ENCODE data around the gene CDC20B.
"Not testable (repeated sequence)": the region's sequence is repeated elsewhere in the genome, so short reads cannot be mapped to it uniquely, and the experiment has no call there.

CDC20B gene

DNA sequence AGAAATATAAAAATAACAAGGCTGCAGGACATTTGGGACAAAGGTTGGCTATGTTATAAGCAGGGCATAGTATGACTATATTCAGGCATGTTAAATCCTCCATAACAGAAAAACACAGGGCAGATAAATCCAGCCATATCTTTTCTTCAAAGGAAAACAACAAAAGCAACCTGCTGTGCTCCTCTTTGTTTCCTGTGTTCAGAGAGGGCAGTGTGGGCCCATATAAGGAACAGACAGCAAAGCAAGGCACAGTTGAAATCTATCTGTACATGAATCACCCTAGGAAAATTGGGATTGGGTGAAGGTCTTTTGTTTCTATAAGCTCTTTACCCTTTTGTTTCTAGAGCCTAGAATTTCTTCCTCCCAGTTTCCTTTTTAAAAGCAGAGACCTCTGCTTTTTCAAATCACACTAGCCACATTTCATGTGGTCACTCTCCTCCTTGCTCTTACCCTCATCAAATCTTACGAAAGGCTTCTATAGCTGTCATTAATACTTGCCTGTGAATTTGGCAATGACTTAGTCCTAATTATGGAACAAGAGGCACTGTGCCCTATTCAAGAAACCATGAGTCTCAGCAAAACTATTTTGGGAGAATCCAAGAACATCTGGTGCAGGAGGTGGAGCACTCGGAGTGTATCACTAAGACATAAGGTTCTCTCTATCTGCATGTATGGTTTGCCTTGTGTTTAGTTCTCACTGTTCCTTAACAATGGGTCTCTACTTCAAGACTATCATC is 68.8 kb downstream of the CDC20B start:
- DNase-seq (no peak), ATAC-seq (no peak)

DNA sequence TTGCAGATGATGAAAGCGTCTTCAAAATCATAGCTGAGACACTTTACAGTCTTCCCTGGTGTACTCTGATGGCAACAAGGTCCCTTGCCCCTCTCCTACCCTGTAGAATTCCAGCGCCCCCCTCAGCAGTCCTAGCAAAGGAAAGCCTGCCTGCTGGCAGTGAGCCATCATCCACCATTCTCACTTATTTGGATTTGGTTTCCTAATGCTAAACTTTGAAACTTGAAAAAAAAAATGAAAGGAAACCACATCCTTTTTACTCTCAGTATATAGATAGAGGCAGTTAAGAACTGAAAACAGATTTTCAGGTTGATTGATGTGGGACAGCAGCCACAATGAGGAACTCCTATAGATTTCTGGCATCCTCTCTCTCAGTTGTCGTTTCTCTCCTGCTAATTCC is 70.6 kb downstream of the CDC20B start, which contains the start of gene GZMA:
TSS of gene GZMA (plus strand) at position 299 of the 400 bp plus-strand sequence. CDS start at position 336, 37 bp downstream.
- ATAC-seq: peak; percentile 82
- peak; percentile 33 for DNase-seq

DNA sequence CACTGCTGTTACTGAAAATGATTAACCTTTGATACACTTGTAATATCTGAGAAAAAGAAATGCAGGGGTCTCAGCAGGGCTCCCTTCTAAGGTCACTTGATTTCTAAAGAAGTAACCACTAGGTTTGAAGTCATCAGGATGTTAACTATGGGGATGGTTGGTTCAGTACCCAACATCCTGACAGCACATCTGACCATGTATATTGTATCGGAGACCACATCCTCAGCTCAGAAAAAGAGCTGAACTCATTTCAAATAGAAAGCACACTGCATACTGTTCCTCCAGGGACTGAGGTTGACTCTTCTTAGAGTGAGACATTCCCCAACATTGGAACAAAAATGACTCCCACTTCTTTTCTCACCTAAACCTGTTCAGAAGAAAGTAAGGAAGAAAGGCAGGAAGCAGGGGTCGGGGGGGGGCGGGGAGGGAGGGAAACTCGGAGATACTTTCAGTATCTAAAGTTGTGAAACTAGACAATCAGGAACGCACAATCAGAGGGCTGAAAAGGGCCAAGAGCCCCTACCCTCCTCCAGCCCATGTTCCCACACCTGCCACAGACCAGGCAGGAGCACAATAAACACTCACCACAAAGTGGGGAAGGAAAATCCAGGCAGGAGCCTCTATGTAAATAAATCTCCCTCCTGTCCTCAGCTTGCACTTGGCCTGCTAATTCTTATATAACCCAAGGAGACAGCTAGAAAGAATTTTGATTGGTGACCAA is 71.3 kb downstream of the CDC20B start:
- ATAC-seq (peak; percentile 84), DNase-seq (no peak)

DNA sequence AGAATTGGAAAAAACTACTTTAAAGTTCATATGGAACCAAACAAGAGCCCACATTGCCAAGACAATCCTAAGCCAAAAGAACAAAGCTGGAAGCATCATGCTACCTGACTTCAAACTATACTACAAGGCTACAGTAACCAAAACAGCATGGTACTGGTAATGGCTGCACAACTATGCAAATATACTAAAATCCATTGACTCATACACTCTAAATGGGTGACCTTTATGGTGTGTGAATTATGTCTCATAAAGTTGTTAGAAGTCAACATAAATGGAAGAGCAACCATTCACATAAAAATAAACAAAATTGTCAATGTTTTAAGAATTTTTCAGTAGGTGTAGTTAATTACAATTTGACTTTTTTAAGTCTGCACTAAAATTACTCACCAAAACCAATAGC is 71.8 kb downstream of the CDC20B start:
- not testable (repeated sequence) for DNase-seq
- ATAC-seq: peak; percentile 63

DNA sequence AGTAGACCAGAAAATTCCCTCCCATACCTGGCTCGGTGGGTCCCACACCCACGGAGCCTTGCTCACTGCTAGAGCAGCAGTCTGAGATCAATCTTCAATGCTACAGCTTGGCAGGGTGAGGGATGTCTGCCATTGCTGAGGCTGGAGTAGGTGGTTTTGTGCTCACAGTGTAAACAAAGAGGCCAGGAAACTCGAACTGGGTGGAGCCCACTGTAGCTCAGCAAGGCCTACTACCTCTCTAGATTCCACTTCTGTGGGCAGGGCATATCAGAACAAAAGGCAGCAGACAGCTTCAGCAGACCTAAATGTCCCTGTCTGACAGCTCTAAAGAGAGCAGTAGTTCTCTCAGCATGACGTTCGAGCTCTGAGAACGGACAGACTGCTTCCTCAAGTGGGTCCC is 76.1 kb downstream of the CDC20B start:
- ATAC-seq (no peak), DNase-seq (no peak)

DNA sequence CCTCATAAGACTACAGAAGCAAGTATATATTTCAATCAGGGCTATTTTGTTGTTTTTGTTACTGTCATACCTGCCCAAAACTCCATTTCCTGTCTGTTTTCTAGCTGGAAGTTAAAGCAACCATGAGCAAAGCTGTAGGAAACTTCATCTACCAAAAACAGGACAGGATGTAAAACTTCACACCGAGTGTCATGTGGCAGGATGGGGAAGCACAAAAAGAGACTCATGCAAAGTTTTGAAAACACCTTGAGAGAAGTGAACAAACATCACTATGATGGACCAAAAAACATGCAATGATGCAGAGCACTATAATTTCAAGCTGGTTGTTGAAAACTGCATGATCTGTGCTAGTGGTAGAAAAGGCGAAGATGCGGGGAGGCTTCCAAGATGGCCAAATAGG is 76.8 kb downstream of the CDC20B start:
- ATAC-seq: peak; percentile 40

DNA sequence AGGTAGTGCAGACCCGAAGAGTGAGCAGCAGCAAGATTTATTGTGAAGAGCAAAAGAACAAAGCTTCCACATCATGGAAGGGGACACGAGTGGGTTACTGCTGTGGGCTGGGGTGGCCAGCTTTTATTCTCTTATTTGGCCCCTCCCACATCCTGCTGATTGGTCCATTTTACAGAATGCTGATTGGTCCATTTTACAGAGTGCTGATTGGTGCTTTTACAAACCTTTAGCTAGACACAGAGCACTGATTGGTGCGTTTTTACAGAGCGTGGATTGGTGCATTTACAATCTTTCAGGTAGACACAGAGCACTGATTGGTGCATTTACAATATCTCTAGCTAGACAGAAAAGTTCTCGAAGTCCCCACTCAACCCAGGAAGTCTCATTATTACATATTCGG is 82.0 kb downstream of the CDC20B start:
- DNase-seq, ATAC-seq: not testable (repeated sequence)

More for the DNA sequence above, 76.8 kb downstream of the CDC20B start:
- no peak for DNase-seq

DNA sequence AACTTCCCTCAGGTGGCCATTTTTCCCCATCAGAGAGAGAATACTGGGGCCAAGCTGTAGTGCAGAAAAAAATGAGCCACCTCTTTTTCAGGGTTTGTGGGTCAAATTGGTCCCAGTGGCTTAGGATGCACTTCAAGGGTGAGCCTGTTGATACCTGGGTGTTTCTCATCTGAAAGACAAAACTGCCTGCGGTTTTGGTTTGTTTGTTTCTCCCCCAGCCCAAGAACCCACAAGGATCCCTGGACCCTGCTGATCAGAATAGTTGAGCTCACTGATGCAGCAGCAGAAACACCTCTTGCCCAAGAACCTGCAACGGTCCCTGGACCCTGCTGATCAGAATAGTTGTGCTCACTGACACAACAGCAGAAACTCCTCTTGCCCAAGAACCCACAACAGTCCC is 83.7 kb downstream of the CDC20B start:
- DNase-seq, ATAC-seq: not testable (repeated sequence)

DNA sequence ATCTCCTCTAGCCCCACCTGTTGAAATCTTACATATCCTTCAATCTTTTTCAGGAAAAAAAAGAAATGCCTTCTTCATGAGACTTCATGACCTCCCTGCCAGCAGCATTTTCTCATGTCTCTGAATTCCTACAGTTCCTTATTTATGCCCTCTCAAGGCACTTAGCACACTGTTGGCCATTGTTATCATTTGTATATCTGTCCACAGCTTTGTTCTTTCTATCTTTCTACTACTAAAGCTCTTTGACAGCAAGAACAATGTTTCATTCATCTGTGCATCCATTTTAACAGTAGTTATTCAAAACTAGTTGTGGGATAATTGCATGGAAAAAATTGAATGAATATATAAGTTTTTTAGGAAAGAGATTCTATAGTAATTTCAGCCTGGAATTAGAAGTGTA is 91.4 kb downstream of the CDC20B start:
- ATAC-seq (no peak), DNase-seq (no peak)

DNA sequence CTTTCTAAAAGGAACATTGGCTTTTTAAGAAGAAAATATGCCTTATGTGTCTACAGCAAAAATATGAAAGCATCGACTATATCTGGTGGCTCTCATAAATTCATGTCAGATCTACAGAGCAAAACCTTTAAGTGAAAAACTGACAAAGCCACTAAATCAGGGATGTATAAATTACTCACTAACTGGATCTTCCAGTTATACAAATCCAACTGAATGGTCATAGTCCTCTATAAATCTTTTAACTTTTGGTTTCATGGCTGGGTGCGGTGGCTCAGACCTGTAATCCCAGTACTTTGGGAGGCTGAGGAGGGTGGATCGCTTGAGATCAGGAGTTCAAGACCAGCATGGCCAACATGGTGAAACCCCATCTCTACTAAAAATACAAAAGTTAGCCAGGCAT is 99.8 kb downstream of the CDC20B start:
- ATAC-seq (no peak), DNase-seq (no peak)

DNA sequence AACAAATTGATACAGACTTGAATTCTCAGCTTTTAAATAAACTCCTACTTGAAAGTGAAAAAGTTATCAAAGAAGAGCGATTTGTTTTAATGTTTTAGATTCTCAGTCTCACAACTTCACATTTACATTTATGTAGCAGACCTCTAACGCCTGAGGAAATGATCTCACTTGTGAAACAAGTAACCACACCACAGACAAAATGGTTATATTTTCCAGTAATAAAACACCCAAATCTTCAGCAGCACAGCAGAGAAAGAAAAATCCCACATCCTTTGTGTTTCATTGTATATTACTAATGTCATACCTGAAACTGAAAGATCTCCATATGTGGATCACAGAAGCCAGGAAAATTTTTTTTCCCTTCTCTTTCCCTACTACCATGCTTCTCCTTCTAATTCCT is 100.3 kb downstream of the CDC20B start:
- ATAC-seq (peak; percentile 80), DNase-seq (no peak)

DNA sequence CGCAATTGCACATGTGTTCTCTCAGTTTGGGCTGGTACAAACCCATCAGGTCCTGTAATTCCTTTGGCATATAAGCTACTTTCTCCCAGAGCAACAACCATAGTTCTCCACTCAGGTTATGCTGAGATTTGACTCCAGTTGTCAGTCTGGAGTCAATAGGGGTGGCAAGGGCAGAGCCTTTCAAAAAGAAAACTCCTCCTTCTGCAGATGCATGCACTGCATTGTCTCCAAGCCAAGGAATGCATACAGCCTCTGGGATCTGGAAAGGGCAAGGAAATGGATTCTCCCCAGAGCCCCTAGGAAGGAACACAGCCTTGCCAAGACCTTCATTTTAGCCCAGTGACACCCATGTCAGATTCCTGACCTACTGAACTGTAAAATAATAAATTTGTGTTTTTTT is 101.6 kb downstream of the CDC20B start:
- ATAC-seq (no peak), DNase-seq (no peak)

DNA sequence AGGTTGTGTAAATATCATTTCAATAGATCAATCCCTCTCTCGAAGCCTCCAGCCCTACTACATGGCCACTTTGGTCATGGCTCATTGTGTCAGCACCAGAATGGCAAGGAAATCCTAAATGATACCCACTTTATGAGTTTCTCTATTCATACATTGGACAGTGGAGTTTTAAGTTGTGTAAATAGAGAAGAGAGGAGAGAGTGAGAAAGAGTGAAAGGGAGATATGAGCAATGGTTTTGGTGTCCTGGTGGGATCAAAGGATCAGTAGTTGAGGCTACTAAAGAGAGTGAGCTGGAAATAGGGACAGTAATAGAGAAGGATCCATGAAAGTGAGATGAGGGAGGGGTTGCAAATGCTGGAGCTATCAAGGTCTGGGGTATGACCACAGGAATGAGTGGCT is 102.0 kb downstream of the CDC20B start:
- no peak for DNase-seq
- ATAC-seq: peak; percentile 32

DNA sequence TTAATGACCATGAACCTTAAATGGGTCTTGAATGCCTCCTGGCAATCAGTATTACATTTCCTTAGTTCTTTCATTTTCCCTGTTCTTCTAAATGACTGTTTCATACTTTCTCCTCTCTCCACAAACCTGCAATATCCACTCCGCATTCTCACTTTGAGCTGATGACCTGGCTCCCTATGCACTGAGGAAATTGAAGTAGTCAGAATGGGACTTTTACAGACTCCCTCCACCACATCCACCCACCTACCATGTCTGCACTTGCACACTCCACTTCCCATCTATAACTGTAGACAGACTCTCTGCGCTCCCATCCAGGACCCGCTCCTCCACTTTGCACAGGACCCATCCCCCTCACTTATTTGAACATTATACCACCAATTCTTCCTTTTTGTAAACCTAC is 106.7 kb downstream of the CDC20B start:
- DNase-seq (no peak), ATAC-seq (no peak)

DNA sequence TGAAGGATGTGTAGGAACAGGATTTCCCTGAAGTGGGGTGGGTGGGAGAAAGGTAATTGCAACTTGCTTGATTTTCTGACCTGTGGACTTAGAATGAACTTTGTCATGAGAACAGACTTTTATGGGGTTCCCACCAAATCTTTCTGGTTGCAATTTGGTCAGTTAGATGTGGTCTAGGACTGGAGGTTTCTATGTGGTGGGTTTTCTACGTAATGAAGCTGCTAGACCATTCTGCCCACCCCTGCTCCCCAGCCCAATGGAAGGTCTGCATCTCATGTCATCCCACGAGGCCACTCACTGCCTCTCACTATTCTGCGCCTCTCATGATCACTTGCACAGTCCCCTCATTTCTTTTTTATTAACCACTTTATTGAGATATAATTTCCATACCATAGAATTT is 108.5 kb downstream of the CDC20B start:
- DNase-seq (no peak), ATAC-seq (peak; percentile 23)

DNA sequence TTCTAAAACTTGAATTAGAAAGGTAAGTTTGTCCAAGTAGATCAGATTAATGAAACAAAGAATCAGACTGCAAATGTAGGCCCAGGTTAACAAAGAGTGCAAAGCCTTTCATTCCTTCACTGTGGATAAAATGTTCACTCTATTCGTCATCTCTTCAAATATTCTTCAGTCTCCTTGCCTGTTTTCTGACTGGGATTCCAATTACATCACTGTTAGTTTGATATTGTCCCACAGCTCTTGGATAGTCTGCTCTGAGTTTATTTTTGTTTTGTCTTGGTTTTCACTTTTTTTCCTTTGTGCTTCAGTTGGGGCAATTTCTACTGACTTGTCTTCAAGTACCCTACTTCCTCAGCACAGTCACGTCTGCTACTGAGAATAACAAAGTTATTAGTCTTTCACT is 109.1 kb downstream of the CDC20B start:
- DNase-seq (no peak), ATAC-seq (no peak)

DNA sequence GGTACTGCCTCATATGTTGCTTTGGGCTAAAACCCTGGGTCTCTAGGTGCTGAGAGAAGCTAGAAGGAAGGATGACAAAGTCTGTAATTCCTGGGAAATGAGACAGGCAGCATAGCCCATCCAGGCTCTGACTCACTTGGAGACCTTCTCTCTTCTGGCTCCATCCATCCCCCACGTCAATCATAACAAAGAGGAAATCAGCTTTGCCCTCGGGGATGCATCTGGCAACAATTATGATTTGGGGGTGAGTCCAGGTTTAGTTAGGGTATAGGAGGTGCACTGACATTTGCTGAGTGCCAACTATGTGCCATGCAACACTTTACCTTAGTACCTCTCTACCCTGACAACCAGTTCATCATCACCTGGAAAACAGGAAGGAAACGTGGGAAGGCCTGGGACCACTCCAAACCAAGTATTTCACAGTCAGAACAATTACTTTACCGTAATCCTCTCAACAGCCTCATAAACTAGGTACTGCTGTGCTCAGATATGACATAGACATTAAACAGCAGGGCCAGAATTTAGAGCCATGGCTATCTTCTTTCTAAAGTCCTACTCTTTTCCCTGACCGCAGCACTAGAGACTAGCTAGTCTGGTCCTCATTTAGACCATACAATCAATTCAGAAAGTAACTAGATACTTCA is 109.6 kb downstream of the CDC20B start:
- no peak for ATAC-seq
- no peak for DNase-seq

Measured in stimulated activated naive CD8-positive, alpha-beta T cell treated with anti-CD3 and anti-CD28 coated beads, Interleukin-15, Interleukin-2, amounts not matched to agents 100 U/mL and 50 U/mL, for 24 hours (primary cell).